CD8-positive, alpha-beta memory T cell (primary cell): Measurements from ENCODE around the gene SEC22C. TPM values are rescaled to one million over a fixed set of nuclear protein-coding genes. Genes with fewer than 3 reads are reported as not detected.

ENCODE experiments used
- CTCF ChIA-PET: fragments of 350-600 bp; sonication (Branson Sonifier 250); formaldehyde crosslinking; loops from one replicate; lab custom pipeline; 2021; ENCODE audit warnings: antibody characterized with exemption; lab: Charles Lee
- POLR2A ChIA-PET: fragments of 350-600 bp; sonication (Branson Sonifier 250); formaldehyde crosslinking; loops from one replicate; lab custom pipeline; 2021; ENCODE audit warnings: antibody characterized with exemption; lab: Charles Lee
- DNase-seq, 5 donors: peaks; one replicate each; pipeline versions ENCODE4 v3.0.0 to v3.0.0-alpha.2; 2020 to 2022; ENCODE audit warnings: mixed read lengths in 1 of 5
- H3K27ac ChIP-seq: one replicate; pipeline ENCODE4 v1.7.0; 2013; ENCODE audit warnings: low read depth, mild to moderate bottlenecking, low read length, moderate library complexity
- H3K27me3 ChIP-seq: 2 replicates; pipeline ENCODE4 v1.7.0; 2013; ENCODE audit warnings: low read length, mild to moderate bottlenecking; ENCODE audit not compliant: insufficient read depth, poor library complexity, severe bottlenecking
- H3K36me3 ChIP-seq: 2 replicates; pipeline ENCODE4 v1.7.0; 2013; ENCODE audit warnings: mild to moderate bottlenecking, low read length, moderate library complexity; ENCODE audit not compliant: insufficient read depth
- H3K4me1 ChIP-seq: 2 replicates; pipeline ENCODE4 v1.7.0; 2013; ENCODE audit warnings: mild to moderate bottlenecking, low read length, moderate library complexity; ENCODE audit not compliant: insufficient read depth
- H3K4me3 ChIP-seq: 2 replicates; pipeline ENCODE4 v1.7.0; 2013; ENCODE audit warnings: mild to moderate bottlenecking, low read length
- H3K9me3 ChIP-seq: 2 replicates; pipeline ENCODE4 v1.7.0; 2013; ENCODE audit warnings: mild to moderate bottlenecking, low read length
- H3K27ac Mint-ChIP-seq, 8 donors: one replicate each; pipeline ENCODE4 v1.8.0; 2020 to 2021; ENCODE audit warnings: mixed read lengths in 8 of 8, mild to moderate bottlenecking in 6 of 8, inconsistent platforms in 3 of 8, moderate library complexity in 3 of 8
- H3K27me3 Mint-ChIP-seq, 2 donors: one replicate each; pipeline ENCODE4 v1.8.0; 2020 to 2021; ENCODE audit warnings: mixed read lengths in 2 of 2, mild to moderate bottlenecking in 1 of 2, moderate library complexity in 1 of 2
- H3K36me3 Mint-ChIP-seq, 3 donors: one replicate each; pipeline ENCODE4 v1.8.0; 2020 to 2021; ENCODE audit warnings: mixed read lengths in 3 of 3, inconsistent platforms in 1 of 3, mild to moderate bottlenecking in 1 of 3
- H3K4me1 Mint-ChIP-seq, 3 donors: one replicate each; pipeline ENCODE4 v1.8.0; 2020 to 2021; ENCODE audit warnings: mixed read lengths in 3 of 3, inconsistent platforms in 1 of 3, mild to moderate bottlenecking in 1 of 3
- H3K4me3 Mint-ChIP-seq, 7 donors: one replicate each; pipeline ENCODE4 v1.8.0; 2020 to 2021; ENCODE audit warnings: mixed read lengths in 7 of 7, mild to moderate bottlenecking in 6 of 7, moderate library complexity in 4 of 7, inconsistent platforms in 2 of 7
- H3K9me3 Mint-ChIP-seq, 5 donors: one replicate each; pipeline ENCODE4 v1.8.0; 2020 to 2022; ENCODE audit warnings: mixed read lengths in 5 of 5, mild to moderate bottlenecking in 3 of 5, moderate library complexity in 2 of 5, inconsistent platforms in 1 of 5
- polyA plus RNA-seq: library from polyadenylated mRNA; unstranded; fragments of 300-500 nt; fragmentation: Illumina TruSeq; gene quantifications from one replicate; pipeline ENCODE4 v1.2.3, GENCODE V29; 2021
- total RNA-seq, 2 experiments: library from RNA; stranded (reverse); gene quantifications; one replicate each; pipeline ENCODE4 v1.2.3, GENCODE V29; 2021

The SEC22C gene
- total and polyA plus RNA-seq, 3 experiments from 2014 or later: 45.5 to 53.6 (median 52.6) TPM

DNA sequence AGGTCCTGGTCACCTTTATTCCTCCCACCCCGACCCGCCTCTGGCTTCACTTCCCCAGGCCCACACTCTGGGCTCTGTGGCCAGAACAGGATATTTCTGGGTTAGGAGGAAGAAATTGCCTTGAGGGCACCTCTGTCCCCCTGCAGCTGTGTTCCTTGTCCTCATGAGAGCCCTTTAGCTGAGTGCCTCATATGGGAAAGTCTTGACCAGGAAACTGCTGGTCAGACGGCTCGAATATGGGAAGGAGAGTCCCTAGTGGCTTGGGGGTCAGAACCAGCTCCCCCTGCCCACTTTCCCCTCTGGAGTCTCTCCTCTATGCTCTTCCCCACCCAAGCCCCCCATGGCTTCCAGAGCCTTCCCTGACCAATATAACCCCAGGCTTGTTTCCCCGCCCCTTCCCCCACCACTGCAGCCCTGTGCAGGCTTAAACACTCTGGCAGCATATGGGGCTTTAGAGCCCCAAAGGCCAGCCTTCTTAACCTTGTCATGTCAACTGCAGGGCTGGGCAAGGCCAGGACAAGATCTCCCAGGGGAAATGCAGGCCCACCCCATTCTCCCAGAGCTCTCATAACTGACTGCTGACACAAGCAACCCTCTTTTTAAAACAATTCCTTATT, 36.4 kb downstream of the SEC22C start:
- Mint-ChIP-seq H3K27me3 (peaks cover 0 to 1% of the 10 kb centered on the region in 2 donors), H3K4me1 (peaks cover 3 to 18% (median 8%) of the 10 kb centered on the region in 3 donors), H3K36me3 (peaks cover 0 to 31% (median 2%) of the 10 kb centered on the region in 3 donors), H3K27ac (peak overlapping the region in 1 of 8 donors; percentile 66), H3K9me3 (no peaks in the 10 kb centered on the region), H3K4me3 (no peak overlapping the region)
- no peaks in the 10 kb centered on the region for H3K4me1 ChIP-seq
- H3K27me3 ChIP-seq: no peaks in the 10 kb centered on the region
- H3K36me3 ChIP-seq: no peaks in the 10 kb centered on the region
- no peak overlapping the region for H3K4me3 ChIP-seq
- ChIA-PET POLR2A (interaction anchor here (0.5 kb wide), 1 partner anchor 1306 kb away, joined by 3 read pairs; no protein-coding TSS in a partner anchor), CTCF (interaction anchor here (1.1 to 18.6 kb wide), 4 partner anchors 8 to 43 kb away, joined by 3 to 178 read pairs (median 34); partner anchors contain the start of gene VIPR1)
- H3K9me3 ChIP-seq: no peaks in the 10 kb centered on the region
- no peak overlapping the region for H3K27ac ChIP-seq
- no peak for DNase-seq

DNA sequence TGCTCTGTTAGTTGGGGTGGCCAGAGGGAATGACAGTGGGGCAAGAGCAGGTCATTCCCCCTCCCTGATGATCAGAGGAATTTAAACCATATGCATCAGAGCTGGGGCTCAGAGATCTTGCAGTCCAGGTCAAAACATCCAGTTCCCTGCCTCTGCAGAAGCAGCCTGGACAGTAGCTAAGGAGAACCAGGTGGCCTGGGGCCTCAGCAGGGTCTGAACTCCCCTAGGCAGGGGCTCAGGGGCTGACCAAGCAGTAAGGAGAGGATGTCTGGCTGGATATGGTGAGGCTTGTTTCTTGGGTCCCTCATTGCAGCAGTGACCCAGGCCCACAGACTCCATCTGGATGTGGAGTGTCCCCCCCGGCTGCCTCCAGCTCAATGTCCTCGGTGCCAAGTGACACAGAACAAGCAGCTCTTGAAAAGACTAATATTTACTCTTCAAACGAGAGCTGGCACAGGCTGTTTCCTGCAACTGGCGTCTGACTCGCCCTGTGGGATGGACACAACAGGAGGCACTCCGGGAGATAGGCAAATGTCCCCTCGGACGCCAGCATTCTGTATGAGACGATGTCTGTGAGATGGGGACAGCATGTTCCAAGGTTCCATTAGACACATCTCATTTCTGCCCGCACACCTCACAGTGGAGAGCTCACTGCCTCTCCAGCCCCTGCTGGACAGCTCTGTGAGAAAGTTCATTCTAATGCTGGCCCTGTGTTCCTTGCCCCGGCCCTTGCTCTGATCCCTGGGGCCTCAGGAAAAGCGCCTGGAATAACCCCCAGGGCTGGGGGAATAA, 37.1 kb downstream of the SEC22C start:
- H3K9me3 ChIP-seq: no peaks in the 10 kb centered on the region
- no peak overlapping the region for H3K27ac Mint-ChIP-seq
- no peaks in the 10 kb centered on the region for H3K27me3 ChIP-seq
- peaks cover 6% of the 10 kb centered on the region for H3K4me1 ChIP-seq
- no peak overlapping the region for H3K27ac ChIP-seq
- peaks cover 5 to 16% (median 12%) of the 10 kb centered on the region in 3 donors for H3K4me1 Mint-ChIP-seq
- no peak overlapping the region for H3K4me3 ChIP-seq
- H3K36me3 ChIP-seq: no peaks in the 10 kb centered on the region
- peaks cover 0 to 24% (median 2%) of the 10 kb centered on the region in 3 donors for H3K36me3 Mint-ChIP-seq
- no peak overlapping the region for H3K4me3 Mint-ChIP-seq
- H3K9me3 Mint-ChIP-seq: no peaks in the 10 kb centered on the region
- POLR2A ChIA-PET: no interaction called here
- peaks cover 0 to under 1% of the 10 kb centered on the region in 2 donors for H3K27me3 Mint-ChIP-seq
- no peak for DNase-seq
- CTCF ChIA-PET: interaction anchor here (2.0 to 18.6 kb wide), 3 partner anchors 9 to 42 kb away, joined by 6 to 178 read pairs (median 61); partner anchors contain the start of gene VIPR1

DNA sequence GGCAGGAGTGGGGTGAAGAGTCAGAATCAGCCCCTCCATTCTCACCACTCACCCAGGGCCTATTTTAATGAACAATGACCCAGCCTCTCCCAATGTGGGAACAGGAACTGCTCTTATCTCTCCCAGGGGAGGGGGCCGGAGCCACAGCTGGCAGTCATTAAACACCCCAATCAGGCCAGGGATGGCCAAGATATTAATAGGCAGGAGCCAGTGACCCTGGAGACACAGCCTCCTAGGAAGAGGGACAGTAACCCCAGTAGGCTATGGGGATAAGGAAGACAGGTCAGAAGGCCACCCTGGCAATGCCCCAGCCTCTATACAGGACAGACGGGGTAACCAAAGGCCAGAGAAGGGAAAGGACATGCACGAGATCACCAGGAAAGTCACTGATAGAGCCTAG, 40.7 kb downstream of the SEC22C start:
- Histone ChIP-seq H3K27ac (no peak overlapping the region), H3K36me3 (no peaks in the 10 kb centered on the region), H3K4me1 (peaks cover 11% of the 10 kb centered on the region), H3K9me3 (no peaks in the 10 kb centered on the region), H3K27me3 (no peaks in the 10 kb centered on the region), H3K4me3 (no peak overlapping the region)
- Mint-ChIP-seq H3K9me3 (no peaks in the 10 kb centered on the region), H3K27me3 (no peaks in the 10 kb centered on the region), H3K36me3 (no peaks in the 10 kb centered on the region), H3K27ac (peak overlapping the region in 1 of 8 donors; percentile 13), H3K4me1 (peaks cover 7 to 19% (median 16%) of the 10 kb centered on the region in 3 donors), H3K4me3 (no peak overlapping the region)
- no peak for DNase-seq
- ChIA-PET CTCF (interaction anchor here (0.9 to 18.6 kb wide), 6 partner anchors 10 to 39 kb away, joined by 3 to 178 read pairs (median 3); partner anchors contain the start of gene VIPR1), POLR2A (interaction anchor here (1.0 kb wide), 1 partner anchor 39 kb away, joined by 3 read pairs; no protein-coding TSS in a partner anchor)

DNA sequence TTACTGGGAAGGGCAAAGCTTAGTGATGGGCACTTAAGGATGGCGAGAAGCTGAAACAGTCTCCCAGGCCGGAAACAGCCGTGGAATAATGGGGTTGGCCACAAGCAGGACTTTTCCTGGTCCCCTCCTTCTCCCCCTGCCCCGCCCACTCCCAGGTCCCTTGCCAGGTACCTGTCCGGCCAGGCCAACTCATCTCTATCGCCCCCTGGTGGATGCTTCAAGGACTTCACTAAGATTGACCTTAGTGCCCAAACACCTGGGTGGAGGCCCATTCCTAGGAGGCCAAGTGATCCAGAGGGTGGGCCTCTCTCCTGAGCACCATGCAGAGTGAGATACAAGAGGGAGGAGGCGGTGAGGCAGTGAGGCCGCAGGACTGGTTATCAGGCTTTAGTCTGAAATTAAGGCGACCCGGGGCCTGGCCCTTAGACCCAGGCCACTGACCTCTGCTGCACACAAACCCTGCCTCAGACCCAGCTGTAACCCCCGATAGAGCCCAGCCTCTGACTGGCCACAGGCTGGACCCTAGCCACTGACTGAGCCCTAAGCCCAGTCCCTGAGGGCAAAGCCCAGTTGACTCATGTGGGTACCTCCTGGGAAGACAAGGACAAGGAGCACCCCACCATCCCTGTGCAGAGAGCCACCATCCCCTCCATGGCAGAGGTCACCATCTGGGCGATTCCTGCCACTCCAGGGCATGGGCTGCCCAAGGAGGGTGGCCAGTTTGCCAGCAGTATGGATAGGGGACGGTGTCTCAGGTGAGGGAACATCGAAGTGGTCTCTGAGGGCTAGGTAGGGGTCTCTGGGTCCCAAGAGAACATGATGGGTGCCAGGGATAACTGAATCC, 41.7 kb downstream of the SEC22C start:
- no peaks in the 10 kb centered on the region for H3K27me3 Mint-ChIP-seq
- H3K27ac Mint-ChIP-seq: peak overlapping the region in 2 of 8 donors; percentile 12 to 35
- CTCF ChIA-PET: interaction anchor here (0.6 to 18.6 kb wide), 12 partner anchors 9 to 38 kb away, joined by 3 to 178 read pairs (median 3); partner anchors contain the start of gene VIPR1

DNA sequence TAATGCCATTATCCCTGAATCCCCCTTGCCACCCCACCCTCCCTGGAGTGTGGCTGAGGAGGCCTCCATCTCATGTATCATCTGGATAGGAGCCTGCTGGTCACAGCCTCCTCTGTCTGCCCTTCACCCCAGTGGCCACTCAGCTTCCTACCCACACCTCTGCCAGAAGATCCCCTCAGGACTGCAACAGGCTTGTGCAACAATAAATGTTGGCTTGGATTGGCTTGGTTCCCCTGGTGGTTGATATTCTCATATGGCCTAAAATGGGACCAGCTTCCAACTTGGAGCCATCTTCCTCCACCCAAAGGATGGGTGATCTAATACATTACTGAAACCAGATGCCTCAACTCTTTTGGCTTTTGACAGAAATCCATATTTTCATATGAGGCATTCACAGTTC, 44.4 kb downstream of the SEC22C start:
- Histone ChIP-seq H3K4me1 (peaks cover 32% of the 10 kb centered on the region), H3K36me3 (no peaks in the 10 kb centered on the region), H3K4me3 (no peak overlapping the region), H3K9me3 (no peaks in the 10 kb centered on the region), H3K27me3 (no peaks in the 10 kb centered on the region), H3K27ac (no peak overlapping the region)
- Mint-ChIP-seq H3K27me3 (peaks cover 0 to 1% of the 10 kb centered on the region in 2 donors), H3K36me3 (peaks cover 1 to 4% (median 3%) of the 10 kb centered on the region in 3 donors), H3K4me1 (peaks cover 21 to 46% (median 40%) of the 10 kb centered on the region in 3 donors), H3K27ac (peak overlapping the region in 2 of 8 donors; percentile 45 to 72), H3K9me3 (no peaks in the 10 kb centered on the region), H3K4me3 (no peak overlapping the region)
- ChIA-PET CTCF (interaction anchor here (0.9 to 18.6 kb wide), 8 partner anchors 10 to 40 kb away, joined by 3 to 178 read pairs (median 16); partner anchors contain the start of gene VIPR1), POLR2A (interaction anchor here (2.2 kb wide), 1 partner anchor 35 kb away, joined by 12 read pairs; the partner anchor contains the start of gene VIPR1)
- no peak for DNase-seq

More for the DNA sequence above, 41.7 kb downstream of the SEC22C start:
- Histone ChIP-seq H3K9me3 (no peaks in the 10 kb centered on the region), H3K36me3 (no peaks in the 10 kb centered on the region), H3K27me3 (no peaks in the 10 kb centered on the region), H3K27ac (no peak overlapping the region), H3K4me1 (peaks cover 11% of the 10 kb centered on the region), H3K4me3 (no peak overlapping the region)
- peaks cover 9 to 21% (median 16%) of the 10 kb centered on the region in 3 donors for H3K4me1 Mint-ChIP-seq
- DNase-seq: peak; percentile 36 to 77 (median 56)
- no peak overlapping the region for H3K4me3 Mint-ChIP-seq
- POLR2A ChIA-PET: interaction anchor here (1.0 kb wide), 1 partner anchor 38 kb away, joined by 3 read pairs; no protein-coding TSS in a partner anchor
- no peaks in the 10 kb centered on the region for H3K36me3 Mint-ChIP-seq
- H3K9me3 Mint-ChIP-seq: no peaks in the 10 kb centered on the region

DNA sequence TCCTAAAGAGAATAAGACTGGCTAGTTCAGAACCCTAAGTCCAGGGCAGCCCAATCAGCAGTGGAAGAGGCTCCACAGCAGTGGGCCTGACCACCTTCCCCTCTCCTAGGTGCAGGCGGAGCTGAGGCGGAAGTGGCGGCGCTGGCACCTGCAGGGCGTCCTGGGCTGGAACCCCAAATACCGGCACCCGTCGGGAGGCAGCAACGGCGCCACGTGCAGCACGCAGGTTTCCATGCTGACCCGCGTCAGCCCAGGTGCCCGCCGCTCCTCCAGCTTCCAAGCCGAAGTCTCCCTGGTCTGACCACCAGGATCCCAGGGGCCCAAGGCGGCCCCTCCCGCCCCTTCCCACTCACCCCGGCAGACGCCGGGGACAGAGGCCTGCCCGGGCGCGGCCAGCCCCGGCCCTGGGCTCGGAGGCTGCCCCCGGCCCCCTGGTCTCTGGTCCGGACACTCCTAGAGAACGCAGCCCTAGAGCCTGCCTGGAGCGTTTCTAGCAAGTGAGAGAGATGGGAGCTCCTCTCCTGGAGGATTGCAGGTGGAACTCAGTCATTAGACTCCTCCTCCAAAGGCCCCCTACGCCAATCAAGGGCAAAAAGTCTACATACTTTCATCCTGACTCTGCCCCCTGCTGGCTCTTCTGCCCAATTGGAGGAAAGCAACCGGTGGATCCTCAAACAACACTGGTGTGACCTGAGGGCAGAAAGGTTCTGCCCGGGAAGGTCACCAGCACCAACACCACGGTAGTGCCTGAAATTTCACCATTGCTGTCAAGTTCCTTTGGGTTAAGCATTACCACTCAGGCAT, 45.6 kb downstream of the SEC22C start:
- no peak overlapping the region for H3K4me3 Mint-ChIP-seq
- H3K27me3 Mint-ChIP-seq: peaks cover 0 to 1% of the 10 kb centered on the region in 2 donors
- Histone ChIP-seq H3K27me3 (no peaks in the 10 kb centered on the region), H3K36me3 (no peaks in the 10 kb centered on the region), H3K4me1 (peaks cover 43% of the 10 kb centered on the region), H3K4me3 (no peak overlapping the region), H3K27ac (no peak overlapping the region), H3K9me3 (no peaks in the 10 kb centered on the region)
- peak in 3 of 5 donors; percentile 14 to 62 (median 37) for DNase-seq
- H3K36me3 Mint-ChIP-seq: peaks cover 5 to 12% (median 11%) of the 10 kb centered on the region in 3 donors
- ChIA-PET POLR2A (interaction anchor here (2.2 kb wide), 1 partner anchor 34 kb away, joined by 12 read pairs; the partner anchor contains the start of gene VIPR1), CTCF (interaction anchor here (0.9 to 18.6 kb wide), 13 partner anchors 9 to 39 kb away, joined by 3 to 178 read pairs (median 8); partner anchors contain the start of gene VIPR1)
- peak overlapping the region in 3 of 8 donors; percentile 36 to 84 (median 58) for H3K27ac Mint-ChIP-seq
- peaks cover 33 to 58% (median 52%) of the 10 kb centered on the region in 3 donors for H3K4me1 Mint-ChIP-seq
- no peaks in the 10 kb centered on the region for H3K9me3 Mint-ChIP-seq
